Hepatocyte (in vitro differentiated cells): Measurements from ENCODE around the gene SMC5. TPM values are rescaled to one million over a fixed set of nuclear protein-coding genes. Genes with fewer than 3 reads are reported as not detected.

ENCODE experiments used
- DNase-seq: peaks from one replicate; pipeline ENCODE4 v3.0.0-alpha.2; 2016; ENCODE audit warnings: low spot score
- H2AFZ ChIP-seq: fragments of 200-600 bp; sonication (generic); 2 replicates; pipeline ENCODE4 v1.6.0; 2016; ENCODE audit warnings: antibody characterized with exemption, mild to moderate bottlenecking
- H3K27ac ChIP-seq: fragments of 200-600 bp; sonication (generic); 2 replicates; pipeline ENCODE4 v1.5.1; 2016; ENCODE audit warnings: mild to moderate bottlenecking
- H3K27me3 ChIP-seq: fragments of 200-600 bp; sonication (generic); 2 replicates; pipeline ENCODE4 v1.6.1; 2016
- H3K36me3 ChIP-seq: fragments of 200-600 bp; sonication (generic); replicated peaks from 2 replicates; pipeline ENCODE4 v1.5.1; 2016; ENCODE audit warnings: low read depth; ENCODE audit not compliant: insufficient read depth
- H3K4me1 ChIP-seq: fragments of 200-600 bp; sonication (generic); 2 replicates; pipeline ENCODE4 v1.5.1; 2016; ENCODE audit warnings: mild to moderate bottlenecking, moderate library complexity; ENCODE audit not compliant: insufficient read depth
- H3K4me2 ChIP-seq: fragments of 200-600 bp; sonication (generic); 2 replicates; pipeline ENCODE4 v1.6.0; 2016
- H3K4me3 ChIP-seq: fragments of 200-600 bp; sonication (generic); 2 replicates; pipeline ENCODE4 v1.5.1; 2016; ENCODE audit warnings: mild to moderate bottlenecking
- H3K79me2 ChIP-seq: fragments of 200-600 bp; sonication (generic); 2 replicates; pipeline ENCODE4 v1.6.0; 2017; ENCODE audit warnings: mild to moderate bottlenecking
- H3K9me2 ChIP-seq: fragments of 200-600 bp; sonication (generic); replicated peaks from 2 replicates; pipeline ENCODE4 v1.6.0; 2017; ENCODE audit warnings: mild to moderate bottlenecking; ENCODE audit not compliant: insufficient read depth
- H3K9me3 ChIP-seq: fragments of 200-600 bp; sonication (generic); 2 replicates; pipeline ENCODE4 v1.5.1; 2016; ENCODE audit warnings: low read depth, mild to moderate bottlenecking
- H4K20me1 ChIP-seq: fragments of 200-600 bp; sonication (generic); 2 replicates; pipeline ENCODE4 v1.6.0; 2016; ENCODE audit warnings: mild to moderate bottlenecking; ENCODE audit not compliant: insufficient read depth, poor library complexity, severe bottlenecking
- CTCF ChIP-seq: fragments of 200-600 bp; sonication (generic); IDR thresholded peaks from 2 replicates; pipeline ENCODE4 v1.5.1; 2016; ENCODE audit warnings: antibody characterized with exemption, mild to moderate bottlenecking; ENCODE audit not compliant: poor library complexity
- EZH2 ChIP-seq: fragments of 200-600 bp; sonication (generic); IDR thresholded peaks from 2 replicates; pipeline ENCODE4 v1.6.1; 2016; ENCODE audit warnings: antibody characterized with exemption, mild to moderate bottlenecking, borderline replicate concordance
- EZH2phosphoT487 ChIP-seq: fragments of 200-600 bp; sonication (generic); IDR thresholded peaks from one replicate; pipeline ENCODE4 v1.6.1; 2018; ENCODE audit warnings: antibody characterized with exemption, mild to moderate bottlenecking, low read depth, moderate library complexity; ENCODE audit not compliant: unreplicated experiment, severe bottlenecking
- whole genome bisulfite sequencing: methylation state at CpG from one replicate; pipeline ENCODE4 v1.1.6; 2016; ENCODE audit warnings: low lambda C conversion rate; ENCODE audit errors: missing lambda C conversion rate; 5-methylcytosine and 5-hydroxymethylcytosine counted together
- polyA plus RNA-seq: library from polyadenylated mRNA; unstranded; fragments of >200 nt; fragmentation: Nextera tagmentation; extraction: Ambion mirVana; gene quantifications from 2 replicates; pipeline ENCODE4 v1.2.1, GENCODE V29; 2016
- total RNA-seq: library from RNA; depleted of rRNA; stranded (reverse); fragments of >200 nt; gene quantifications from 2 replicates; pipeline ENCODE4 v1.2.3, GENCODE V29; 2014

The SMC5 gene
- total and polyA plus RNA-seq, 2 experiments from 2014 or later = 14.9 to 30.7 TPM

GRCh38 chr9:70262366-70262765, 3.6 kb downstream of the SMC5 start:
- H3K4me2 ChIP-seq = peak overlapping the region; percentile 75

GRCh38 chr9:70262948-70263347, 4.2 kb downstream of the SMC5 start:
- WGBS = 72% methylated on average over 6 of the region's 6 CpGs
- peaks cover 41% of the 10 kb centered on the region for H4K20me1 ChIP-seq
- H3K27ac ChIP-seq = peak overlapping the region; percentile 17
- peaks cover 88% of the 10 kb centered on the region for H3K79me2 ChIP-seq
- H3K4me1 ChIP-seq = peaks cover 24% of the 10 kb centered on the region
- no peaks in the 10 kb centered on the region for H3K27me3 ChIP-seq
- H3K9me2 ChIP-seq = no peaks in the 10 kb centered on the region
- H3K4me3 ChIP-seq = no peak overlapping the region
- TF ChIP-seq CTCF = no peak
- H3K36me3 ChIP-seq = no peaks in the 10 kb centered on the region
- no peak for DNase-seq
- no peak overlapping the region for H2AFZ ChIP-seq
- H3K9me3 ChIP-seq = no peaks in the 10 kb centered on the region
- peak overlapping the region; percentile 75 for H3K4me2 ChIP-seq

More at GRCh38 chr9:70262366-70262765, 3.6 kb downstream of the SMC5 start:
- 97% methylated on average over 2 of the region's 2 CpGs for WGBS
- no peak for DNase-seq
- H3K4me1 ChIP-seq = peaks cover 30% of the 10 kb centered on the region
- no peak overlapping the region for H3K4me3 ChIP-seq
- peaks cover 88% of the 10 kb centered on the region for H3K79me2 ChIP-seq
- H3K27me3 ChIP-seq = no peaks in the 10 kb centered on the region
- peak overlapping the region; percentile 17 for H3K27ac ChIP-seq
- no peak overlapping the region for H2AFZ ChIP-seq
- H4K20me1 ChIP-seq = peaks cover 39% of the 10 kb centered on the region
- H3K36me3 ChIP-seq = no peaks in the 10 kb centered on the region
- no peaks in the 10 kb centered on the region for H3K9me3 ChIP-seq
- no peaks in the 10 kb centered on the region for H3K9me2 ChIP-seq
- TF ChIP-seq EZH2 = no peak
- no peak for TF ChIP-seq EZH2phosphoT487
- no peak for TF ChIP-seq CTCF

GRCh38 chr9:70263421-70263820, 4.6 kb downstream of the SMC5 start:
- Histone ChIP-seq H3K9me3 (no peaks in the 10 kb centered on the region), H3K4me1 (peaks cover 19% of the 10 kb centered on the region), H3K27me3 (no peaks in the 10 kb centered on the region), H3K27ac (peak overlapping the region; percentile 17), H3K36me3 (no peaks in the 10 kb centered on the region), H3K79me2 (peaks cover 92% of the 10 kb centered on the region), H2AFZ (no peak overlapping the region), H4K20me1 (peaks cover 41% of the 10 kb centered on the region), H3K9me2 (no peaks in the 10 kb centered on the region), H3K4me3 (no peak overlapping the region), H3K4me2 (peak overlapping the region; percentile 75)
- WGBS = 74% methylated on average over 1 of the region's 1 CpG
- TF ChIP-seq CTCF = no peak
- no peak for TF ChIP-seq EZH2
- DNase-seq = no peak

- Histone ChIP-seq H3K36me3 (no peaks in the 10 kb centered on the region), H3K27me3 (no peaks in the 10 kb centered on the region), H3K4me2 (no peak overlapping the region), H2AFZ (no peak overlapping the region), H3K27ac (no peak overlapping the region), H3K79me2 (peaks cover 54% of the 10 kb centered on the region), H3K9me2 (no peaks in the 10 kb centered on the region), H3K9me3 (no peaks in the 10 kb centered on the region), H4K20me1 (peaks cover 10% of the 10 kb centered on the region), H3K4me3 (no peak overlapping the region), H3K4me1 (peaks cover 6% of the 10 kb centered on the region)
- DNase-seq = no peak
- TF ChIP-seq CTCF (no peak), EZH2phosphoT487 (no peak), EZH2 (no peak)
- WGBS = 94% methylated on average over 2 of the region's 2 CpGs
Measured at GRCh38 chr9:70278305-70278704, 19.5 kb downstream of the SMC5 start.
